B cell (primary cell): ENCODE data around the gene CCDC106.

Experiments
- EZH2 ChIP-seq: IDR thresholded peaks from 2 replicates; pipeline ENCODE4 v1.6.1; 2012; ENCODE audit warnings: borderline replicate concordance, low read depth, mild to moderate bottlenecking, moderate library complexity, low read length; ENCODE audit not compliant: insufficient read depth, poor library complexity, severe bottlenecking
- TF ChIP-seq, protein P1 (sequence below): fragments of 200-600 bp; IDR thresholded peaks from one replicate; pipeline ENCODE4 v1.8.0; 2022; ENCODE audit warnings: antibody characterized with exemption, mild to moderate bottlenecking

DNA sequence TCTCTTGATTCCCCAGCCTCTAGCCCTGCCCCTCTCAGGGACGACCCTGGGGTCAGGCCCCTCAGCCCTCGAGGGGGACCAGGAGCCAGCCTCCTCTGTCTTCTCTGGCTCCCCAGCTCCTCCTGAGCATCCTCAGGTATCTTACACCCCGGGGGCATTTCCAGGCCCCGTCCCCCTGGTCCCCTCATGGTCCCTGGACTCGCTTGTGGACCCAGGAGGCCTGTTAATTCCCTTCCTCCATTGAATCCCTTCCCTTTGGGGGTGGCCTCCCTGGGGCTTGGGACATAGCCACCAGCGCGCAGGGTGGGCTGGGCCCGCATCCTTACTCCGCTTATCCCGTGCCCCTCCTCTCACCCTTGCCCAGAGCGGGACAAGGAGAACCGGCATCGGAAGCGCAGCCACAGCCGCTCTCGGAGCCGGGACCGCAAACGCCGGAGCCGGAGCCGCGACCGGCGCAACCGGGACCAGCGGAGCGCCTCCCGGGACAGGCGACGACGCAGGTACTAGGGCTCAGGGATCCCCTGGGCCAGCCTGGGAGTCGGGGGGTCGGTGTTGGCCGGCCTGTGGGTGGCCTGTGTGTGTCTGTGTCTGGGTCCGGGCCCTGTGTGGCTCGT, 10.9 kb downstream of the CCDC106 start:
- TF ChIP-seq, protein P1, sequence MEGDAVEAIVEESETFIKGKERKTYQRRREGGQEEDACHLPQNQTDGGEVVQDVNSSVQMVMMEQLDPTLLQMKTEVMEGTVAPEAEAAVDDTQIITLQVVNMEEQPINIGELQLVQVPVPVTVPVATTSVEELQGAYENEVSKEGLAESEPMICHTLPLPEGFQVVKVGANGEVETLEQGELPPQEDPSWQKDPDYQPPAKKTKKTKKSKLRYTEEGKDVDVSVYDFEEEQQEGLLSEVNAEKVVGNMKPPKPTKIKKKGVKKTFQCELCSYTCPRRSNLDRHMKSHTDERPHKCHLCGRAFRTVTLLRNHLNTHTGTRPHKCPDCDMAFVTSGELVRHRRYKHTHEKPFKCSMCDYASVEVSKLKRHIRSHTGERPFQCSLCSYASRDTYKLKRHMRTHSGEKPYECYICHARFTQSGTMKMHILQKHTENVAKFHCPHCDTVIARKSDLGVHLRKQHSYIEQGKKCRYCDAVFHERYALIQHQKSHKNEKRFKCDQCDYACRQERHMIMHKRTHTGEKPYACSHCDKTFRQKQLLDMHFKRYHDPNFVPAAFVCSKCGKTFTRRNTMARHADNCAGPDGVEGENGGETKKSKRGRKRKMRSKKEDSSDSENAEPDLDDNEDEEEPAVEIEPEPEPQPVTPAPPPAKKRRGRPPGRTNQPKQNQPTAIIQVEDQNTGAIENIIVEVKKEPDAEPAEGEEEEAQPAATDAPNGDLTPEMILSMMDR = no peak
- no peak for TF ChIP-seq EZH2
